ENCODE data around the gene LMF1.
"Not testable (repeated sequence)": the region's sequence is repeated elsewhere in the genome, so short reads cannot be mapped to it uniquely, and the experiment has no call there.

LMF1 gene

DNA sequence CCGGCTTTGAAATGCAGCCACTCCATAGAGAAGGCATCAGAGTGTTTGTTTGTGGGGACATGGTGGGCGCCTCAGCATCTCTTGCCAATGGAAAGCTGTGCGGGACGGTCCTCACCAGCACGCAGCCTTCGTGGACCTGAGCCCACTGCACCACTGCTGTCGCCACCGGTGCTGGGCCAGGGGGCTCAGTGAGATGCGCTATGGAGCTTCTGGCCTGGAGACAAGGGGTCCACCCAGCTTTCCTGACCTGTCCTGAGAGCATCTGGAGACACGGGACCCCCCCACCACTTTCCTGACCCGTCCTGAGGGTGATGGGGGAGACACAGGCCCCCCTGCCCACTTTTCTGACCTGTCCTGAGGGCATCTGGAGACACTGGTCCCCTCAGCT lies 79.4 kb downstream of the LMF1 start:
- DNase-seq = no peak

DNA sequence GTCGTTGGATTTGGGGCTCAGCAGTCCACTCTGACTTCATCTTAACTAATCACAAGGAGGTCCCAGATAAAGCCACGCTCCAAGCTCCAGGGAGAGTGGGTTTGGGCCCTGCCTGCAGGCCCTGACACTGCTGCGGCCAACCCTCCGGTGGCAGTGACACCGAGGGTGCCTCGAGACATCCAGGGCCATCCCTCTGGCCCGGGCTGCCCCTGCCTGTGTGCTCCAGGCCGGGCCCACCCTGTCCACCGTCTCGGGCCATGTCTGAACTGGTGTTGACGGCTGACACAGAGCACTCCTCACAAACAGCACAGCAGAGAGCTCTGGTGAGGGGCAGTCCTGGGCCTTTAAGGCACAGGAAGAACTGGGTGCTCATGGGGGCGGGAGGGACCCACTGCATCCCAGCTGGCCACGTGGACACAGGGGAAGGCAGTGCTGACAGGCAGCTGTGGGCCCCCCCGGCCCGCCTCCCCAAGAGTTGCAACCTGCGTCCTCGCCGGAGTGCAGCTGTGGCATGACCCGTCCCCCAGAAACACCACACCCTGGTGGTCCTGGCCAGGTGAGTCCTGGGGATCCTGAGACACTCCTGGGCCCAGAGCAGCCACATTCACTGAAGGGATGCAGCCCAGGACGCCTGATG lies 80.0 kb downstream of the LMF1 start:
- no peak for DNase-seq

DNA sequence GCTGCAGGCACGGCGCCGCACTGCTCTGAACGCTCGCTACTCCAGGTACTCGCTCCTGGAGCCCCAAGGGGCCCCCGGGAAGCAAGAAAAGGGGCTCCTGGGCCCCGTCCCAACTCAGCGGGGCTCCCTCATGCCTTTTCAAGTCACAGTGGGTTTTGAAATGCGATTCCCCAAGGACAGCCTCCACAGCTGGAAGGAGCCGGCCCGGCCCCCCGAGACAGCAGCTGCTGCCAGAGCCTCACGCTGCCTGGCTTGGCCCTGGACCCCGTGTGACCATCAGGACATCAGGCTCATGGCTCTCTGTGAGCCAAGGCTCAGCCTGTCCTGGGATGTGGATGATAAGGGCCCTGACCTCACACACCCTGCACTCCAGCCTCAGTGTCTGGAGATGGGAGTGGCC lies 80.6 kb downstream of the LMF1 start:
- DNase-seq = no peak

DNA sequence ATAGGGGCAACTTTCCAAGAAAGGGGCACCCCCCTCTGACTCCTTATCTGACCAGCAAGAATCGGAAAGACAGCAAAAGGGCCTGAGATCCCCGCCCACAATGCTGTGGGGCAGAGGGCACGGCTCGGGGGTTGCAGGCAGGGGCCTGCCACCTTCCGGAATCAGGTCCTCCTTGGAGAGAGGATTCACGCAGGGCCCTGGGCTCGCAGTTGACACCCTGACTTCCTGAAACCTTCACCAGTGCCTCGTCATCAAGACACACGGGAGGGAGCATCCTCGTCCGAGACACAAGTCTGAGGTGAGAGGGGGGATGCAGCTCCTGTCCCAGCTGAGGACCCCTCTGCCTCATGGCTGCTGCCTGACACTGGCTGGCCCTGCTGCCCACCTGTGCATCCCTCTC lies 81.2 kb downstream of the LMF1 start:
- no peak for DNase-seq

DNA sequence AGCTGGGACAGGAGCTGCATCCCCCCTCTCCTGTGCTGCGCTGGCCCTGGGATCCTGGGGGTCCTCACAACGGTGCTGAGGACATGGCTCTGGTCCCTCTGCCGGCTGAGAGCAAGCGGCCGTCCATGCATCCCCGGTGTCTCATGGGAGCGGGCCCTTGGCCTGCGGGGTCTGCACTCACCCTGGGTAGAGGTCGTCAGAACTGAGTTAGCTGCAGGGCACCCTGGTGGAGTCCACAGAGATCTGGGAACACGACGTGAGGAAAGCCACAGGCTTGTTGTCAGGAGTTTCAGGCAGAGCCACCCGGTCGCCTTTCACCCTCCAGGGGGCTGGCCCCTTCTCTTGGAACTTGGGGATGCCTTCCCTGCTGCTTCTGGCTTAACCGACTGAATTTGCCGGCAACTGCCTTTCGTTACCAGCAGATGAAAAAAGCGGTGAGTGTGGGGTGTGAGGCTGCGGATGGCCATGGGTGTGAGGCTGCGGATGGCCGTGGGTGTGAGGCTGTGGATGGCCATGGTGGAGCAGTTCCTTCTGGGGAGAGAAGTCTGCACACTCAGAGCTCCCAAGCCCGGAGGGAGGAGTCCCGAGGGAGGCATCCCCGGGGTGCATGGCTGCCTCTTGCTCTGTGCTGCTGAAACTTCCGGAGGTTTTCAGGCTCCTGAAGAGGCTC lies 81.7 kb downstream of the LMF1 start:
- DNase-seq = no peak

DNA sequence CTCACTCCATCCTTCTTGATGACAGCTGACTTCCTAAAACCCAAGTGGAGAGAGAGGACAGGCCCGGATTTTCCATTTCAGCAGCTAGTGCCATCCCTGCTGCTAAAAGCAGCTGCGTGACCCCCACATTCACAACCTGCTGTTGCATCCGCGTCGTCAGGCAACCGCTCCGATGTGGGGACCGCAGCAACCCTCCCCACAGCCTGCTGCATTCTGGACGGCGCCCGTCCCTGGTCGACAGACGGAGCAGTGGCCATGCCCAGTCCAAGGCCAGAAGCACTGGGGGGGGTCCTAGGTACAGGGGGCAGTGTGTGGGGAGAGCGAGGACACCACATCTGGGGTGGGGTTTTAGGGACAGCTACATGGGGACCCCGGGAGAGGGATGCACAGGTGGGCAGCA lies 82.3 kb downstream of the LMF1 start:
- DNase-seq = not testable (repeated sequence)

DNA sequence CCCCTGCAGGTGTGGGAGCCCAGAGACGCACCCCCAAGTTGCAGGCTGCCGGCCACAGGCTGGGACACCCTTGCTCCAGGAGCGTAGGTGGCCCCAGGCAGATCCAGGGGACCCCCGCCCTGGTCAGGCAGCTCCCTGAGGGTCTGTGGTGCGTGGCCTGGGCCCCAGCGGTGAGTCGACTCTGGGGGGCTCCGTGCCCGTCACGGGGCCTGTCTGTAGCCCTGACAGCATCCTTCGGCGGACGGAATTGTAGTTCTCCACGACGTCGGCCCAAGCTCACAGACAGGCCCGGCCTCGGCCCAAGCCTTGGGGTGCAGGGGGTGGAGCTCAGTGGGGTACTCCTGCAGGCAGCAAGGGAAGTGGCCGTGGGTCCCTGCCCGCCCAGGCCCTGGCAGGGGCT lies 82.9 kb downstream of the LMF1 start:
- DNase-seq = no peak

DNA sequence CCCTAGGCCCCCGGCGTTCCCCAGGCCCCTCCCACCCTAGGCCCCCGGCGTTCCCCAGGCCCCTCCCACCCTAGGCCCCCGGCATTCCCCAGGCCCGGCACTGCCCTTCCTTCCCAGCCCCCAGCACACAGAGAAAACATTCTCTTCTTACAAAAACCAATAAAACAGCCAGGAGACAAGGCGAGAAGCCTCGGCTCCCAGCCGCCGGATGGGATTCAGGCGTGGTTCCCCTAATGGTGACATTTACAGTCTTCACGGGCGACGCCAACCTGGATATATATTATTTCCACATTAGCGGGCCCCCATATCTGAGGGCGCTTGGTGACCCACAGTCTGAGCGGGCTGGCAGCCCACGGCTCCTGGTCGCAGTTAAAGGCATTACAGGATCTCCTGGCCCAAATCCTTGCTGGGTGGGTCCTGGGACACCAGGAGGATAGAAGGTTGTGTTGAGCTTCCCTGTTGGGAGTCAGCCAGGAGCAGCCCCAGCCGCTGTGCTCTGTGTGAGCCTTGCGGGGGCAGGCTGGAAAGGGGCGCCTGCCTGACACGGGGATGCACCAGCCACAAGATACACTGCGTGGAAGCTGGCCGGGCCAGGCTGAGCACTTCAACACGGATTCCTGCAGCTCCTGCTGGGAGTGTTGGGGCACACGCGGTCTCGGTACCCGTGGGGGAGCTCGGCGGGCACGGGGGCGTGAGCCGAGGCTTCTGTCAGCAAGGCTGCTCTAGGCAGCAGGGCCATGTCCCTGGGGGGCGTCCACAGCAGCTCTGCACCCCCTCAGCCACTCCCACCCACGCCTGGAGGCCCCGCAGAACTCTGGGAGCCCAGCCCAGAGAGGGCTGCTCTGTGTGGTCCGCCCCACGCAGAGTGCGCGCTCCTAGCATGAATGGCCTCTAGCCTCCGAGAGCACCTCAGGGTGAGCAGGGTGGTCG lies 83.7 kb downstream of the LMF1 start:
- no peak for DNase-seq

DNA sequence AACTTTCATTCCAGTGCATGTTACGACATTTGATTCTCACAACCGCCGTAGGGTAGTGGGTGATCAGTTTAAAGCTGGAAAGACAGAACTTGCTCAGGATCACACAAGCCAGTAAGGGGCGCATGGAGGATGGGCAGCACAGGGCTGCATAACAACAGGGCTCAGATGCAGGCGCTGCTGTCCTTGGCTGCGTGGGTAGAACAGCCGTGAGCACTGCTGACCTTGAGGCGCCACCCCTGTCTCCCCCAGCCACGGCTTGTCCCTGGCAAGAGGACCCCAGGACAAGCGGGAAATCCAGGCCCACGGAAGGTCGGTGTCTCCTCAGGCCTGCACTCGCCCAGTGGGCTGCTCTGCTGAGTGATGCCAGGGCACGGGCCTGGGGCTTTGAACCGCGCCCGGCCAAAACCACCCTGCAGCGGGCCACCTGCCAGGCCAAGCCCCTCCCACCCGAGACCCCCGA lies 84.7 kb downstream of the LMF1 start:
- DNase-seq = no peak

DNA sequence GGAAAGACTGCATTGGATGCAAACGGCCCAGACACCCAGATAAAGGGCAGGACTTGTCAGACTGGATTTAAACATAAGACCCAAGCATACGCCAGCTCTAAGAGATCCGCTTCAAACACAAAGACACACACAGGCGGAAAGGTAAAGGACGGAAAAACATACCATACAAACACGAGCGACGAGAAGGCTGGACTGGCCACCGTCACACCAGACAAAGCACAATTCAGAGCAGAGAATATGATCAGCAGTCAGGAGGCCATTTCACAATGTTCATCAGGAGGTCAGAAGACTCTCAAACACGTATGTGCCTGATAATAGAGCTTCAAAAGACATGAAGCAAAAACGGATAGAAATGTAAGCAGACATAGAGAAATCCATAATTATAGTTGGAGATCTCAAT lies 85.4 kb downstream of the LMF1 start:
- DNase-seq = no peak

DNA sequence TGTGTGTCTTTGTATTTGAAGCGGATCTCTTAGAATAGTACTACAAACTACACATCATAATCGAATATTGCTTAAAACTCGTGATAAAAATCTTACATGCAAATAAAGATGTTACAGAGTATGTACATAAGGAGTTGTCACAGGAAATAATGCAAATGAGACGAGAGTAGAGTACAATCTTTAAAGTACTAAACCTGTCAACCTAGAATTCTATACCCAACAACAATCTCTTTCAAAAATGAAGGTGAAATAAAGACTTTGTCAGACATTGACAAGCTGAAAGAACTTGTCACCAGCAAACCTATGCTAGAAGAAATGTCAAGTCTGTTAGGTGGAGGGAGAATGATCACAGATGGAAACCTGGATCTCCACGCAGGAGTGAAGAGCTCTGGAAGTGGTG lies 86.6 kb downstream of the LMF1 start:
- DNase-seq = no peak

DNA sequence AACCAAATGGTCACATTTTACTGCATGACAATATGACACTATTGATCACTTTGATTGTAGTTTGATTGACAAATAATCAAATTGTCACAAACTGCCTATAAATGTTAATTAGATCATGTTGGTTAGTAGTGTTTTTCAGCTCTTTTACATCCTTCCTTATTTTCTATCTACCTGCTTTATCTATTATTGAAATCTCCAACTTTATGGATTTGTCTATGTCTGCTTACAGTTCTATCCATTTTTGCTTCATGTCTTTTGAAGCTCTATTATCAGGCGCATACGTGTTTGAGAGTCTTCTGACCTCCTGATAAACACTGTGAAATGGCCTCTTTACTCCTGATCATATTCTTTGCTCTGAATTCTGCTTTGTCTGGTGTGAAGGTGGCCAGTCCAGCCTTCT lies 87.0 kb downstream of the LMF1 start:
- no peak for DNase-seq

DNA sequence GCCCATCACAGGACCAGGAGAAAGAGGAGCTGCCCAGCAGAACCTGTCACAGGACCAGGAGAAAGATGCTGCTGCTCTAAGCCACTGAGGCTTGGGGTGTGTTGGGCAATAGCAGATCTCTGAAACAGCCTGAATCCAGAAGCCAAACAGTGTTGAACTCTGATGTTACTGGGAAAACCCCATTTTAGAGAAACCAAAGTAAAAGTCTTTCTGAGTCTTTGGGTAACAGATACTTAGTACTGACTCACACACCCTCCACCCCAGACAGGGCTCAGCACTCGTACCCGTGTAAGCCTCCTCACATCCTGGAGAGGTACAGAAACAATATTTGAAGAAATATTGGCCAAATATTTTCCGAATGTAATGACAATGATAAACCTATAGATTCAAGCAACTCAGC lies 87.4 kb downstream of the LMF1 start:
- DNase-seq = no peak

DNA sequence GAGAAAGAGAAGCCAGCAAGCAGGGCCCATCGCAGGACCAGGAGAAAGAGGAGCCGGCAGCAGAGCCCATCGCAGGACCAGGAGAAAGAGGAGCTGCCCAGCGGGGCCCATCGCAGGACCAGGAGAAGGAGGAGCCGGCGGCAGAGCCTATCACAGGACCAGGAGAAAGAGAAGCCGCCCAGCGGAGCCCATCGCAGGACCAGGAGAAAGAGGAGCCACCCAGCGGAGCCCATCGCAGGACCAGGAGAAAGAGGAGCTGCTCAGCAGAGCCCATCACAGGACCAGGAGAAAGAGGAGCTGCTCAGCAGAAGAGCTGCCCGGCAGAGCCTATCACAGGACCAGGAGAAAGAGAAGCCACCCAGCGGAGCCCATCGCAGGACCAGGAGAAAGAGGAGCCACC lies 88.1 kb downstream of the LMF1 start:
- not testable (repeated sequence) for DNase-seq

DNA sequence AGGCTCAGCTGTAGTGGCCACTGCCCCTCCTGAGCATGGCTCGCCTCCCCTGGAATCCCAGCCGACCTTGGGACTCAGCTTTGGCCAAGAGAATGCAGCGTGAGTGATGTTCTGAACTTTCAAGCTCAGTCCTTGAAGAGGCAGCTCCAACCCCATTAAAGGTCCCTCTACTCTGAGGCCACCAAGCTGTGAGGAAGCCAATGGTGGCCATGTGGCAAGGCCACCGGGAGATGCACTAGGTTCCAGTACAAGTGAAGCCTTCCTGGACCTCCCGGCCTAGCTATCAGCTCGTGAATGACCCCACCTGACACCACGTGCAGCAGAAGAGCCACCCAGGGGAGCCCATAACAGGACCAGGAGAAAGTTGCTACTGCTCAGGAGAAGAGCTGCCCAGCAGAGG lies 88.5 kb downstream of the LMF1 start:
- no peak for DNase-seq

DNA sequence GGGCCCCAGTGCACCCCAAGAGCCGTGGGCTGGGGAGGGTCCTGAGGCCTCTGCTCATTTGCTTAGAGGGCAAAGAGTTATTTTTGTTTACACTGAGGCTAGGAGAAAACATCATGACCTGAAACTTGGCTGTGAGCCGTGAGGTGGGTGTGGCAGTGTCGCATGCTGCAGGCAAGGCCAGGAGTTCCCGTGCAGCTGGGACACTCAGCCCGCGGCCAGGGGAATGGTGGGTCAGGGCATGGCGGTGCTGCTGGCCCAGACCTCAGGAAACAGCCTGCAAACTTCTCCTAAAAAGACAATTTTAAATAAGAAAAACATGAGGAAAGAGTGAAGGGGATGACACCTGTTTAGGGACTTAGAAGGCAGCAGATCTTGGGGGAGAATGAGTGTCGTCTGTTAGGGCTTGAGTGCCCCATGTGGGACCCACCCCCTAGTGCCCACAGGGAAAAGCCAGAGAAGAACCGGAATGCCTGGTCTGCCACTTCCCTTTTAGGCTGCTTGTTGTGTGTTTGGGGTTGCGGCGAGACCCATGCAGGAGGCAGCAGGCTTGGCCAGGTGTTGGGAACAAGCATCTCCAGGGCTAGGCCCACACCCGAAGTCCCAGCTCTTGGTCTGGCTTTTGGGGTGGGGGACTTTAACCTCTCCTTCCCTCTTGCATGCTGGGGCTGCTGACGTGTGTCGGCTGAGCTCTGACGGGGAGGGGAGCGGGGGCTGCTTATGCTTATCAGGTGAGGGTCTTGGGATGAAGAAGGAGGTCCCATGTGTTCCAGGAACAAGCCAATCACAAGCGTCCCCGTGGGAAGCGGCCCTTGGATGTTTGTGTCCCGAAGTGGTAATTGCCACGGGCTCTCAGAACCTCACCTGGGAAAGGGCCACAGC lies 89.3 kb downstream of the LMF1 start:
- no peak for DNase-seq

DNA sequence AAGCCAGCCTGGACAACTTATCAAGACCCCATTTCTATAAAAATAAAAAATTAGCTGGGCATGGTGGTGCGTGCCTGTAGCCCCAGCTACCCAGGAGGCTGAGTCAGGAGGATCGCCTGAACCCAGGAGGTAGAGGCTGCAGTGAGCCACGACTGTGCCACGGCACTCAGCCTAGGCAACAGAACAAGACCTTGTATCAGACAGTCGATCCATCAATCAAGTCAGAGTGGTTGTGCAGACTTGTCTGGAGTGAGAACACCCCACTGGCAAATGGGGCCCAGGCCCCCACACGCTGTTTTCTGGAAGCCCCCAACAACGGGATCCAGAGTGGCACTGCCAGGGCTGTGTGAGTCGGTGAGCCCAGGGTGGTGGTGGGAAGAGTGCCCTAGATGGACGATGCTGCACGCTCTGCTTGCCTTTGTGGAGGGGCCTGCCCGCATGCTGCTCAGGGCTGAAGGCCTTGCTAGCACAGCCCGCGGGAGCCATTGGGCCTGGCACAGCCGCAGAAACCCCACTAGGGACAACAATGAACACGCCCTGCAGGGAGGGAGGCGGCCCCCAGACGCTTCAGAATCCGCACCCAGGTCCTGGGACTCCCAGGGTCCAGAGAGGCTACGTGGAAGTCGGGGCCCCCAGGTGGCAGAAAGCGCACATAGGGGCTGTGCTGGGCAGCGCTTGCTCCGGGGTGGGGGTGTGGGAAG lies 90.2 kb downstream of the LMF1 start:
- DNase-seq = no peak

DNA sequence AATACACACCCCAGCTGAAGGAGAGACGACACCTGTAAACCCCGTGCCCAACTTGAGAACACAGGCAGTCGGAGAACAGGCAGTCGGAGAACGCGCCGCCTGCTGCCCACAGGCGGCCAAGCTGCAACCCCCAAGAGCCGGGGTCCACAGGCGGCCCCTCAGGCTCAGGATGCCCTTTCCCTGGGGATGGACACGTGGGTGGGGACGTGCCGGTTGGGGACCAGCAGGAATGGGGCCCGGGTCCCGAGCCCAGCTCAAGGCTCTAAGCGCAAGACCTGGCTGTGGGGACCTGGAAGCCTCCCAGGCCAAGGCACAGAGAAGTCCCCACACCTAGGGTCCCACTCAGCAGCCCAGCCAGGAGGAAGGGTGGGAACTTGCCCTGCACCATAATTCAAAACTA lies 90.8 kb downstream of the LMF1 start:
- DNase-seq = no peak

DNA sequence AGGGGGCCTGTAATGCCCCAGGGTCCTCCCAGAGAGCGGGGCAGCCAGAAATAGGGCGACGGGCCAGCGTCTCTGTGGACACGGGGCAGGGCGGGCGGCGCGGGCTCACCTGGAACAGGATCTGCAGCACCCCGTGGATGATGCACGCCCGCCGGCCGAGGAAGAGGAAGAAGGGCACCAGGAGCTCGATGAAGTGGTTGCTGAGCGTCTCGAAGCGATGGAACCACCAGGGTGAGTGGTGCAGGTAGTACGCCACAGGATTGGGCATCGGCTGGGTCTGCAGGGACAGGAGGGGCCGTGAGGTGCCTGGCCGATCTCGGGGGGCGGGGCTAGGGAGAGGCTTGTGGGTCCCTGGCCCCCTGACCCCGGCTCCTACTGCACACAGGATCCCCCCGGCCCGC lies 91.3 kb downstream of the LMF1 start:
- DNase-seq = no peak

DNA sequence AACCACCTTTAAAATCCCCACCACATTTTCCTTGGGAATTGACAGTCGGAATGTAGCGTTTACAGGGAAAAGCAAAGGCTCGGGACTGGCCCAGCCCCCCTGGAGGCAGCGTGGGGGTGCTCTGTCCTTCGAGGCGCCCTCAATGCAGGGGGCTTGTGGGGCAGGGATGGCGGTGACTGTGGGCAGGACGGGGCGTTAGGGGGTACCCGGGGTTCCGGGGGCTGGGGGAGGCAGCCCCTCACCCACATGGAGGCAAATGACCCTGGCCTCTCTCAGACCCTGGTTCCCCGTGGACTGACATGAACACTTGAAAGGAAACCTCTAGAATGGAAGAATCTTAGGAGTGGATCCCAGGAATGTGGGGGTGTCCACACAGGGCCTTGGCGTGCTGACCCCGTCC lies 91.9 kb downstream of the LMF1 start:
- no peak for DNase-seq

DNA sequence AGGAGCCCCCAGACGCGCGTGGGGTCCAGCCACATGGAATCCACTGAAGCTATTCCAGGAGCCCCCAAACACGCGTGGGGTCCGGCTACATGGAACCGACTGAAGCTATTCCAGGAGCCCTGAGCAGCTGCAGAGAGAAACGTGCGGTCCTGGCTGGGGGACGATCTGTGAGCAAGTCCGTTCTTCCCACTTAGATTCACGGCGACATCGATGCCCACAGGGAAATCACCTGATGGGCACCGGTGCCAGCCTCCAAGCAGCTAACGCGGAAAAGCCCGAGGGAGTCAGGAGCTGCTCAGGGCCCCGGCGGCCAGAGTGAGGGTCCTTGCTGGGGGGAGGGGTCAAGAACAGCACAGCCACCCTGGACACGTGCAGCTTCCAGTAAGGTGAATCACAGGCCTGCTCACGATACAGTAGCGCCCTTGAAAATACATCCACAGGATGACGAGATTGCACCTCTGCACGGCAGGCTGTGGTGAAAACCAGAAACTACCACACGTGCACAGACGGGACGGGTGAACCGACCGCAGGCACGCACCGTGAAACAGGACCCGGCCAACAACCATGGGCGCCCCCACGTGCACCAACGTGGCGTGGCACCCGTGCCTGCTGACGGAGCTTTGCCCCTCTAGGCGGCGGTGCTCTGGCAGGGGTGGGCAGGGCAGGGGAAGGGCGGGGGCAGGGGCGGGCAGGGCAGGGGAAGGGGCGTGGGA lies 92.6 kb downstream of the LMF1 start:
- no peak for DNase-seq

Measured in CD4-positive, alpha-beta T cell treated with Interleukin-17A for 1 hour (primary cell).